HepG2 (cell line): ENCODE measurements around the gene SMG7. TPM values are rescaled to one million over a fixed set of nuclear protein-coding genes. Genes with fewer than 3 reads are reported as not detected.

Source experiments
- ARNTL ChIP-seq: sonication (generic); formaldehyde crosslinking; IDR thresholded peaks from 2 replicates; pipeline ENCODE4 v1.4.0; 2020; ENCODE audit warnings: mild to moderate bottlenecking, missing genetic modification reagents
- EHMT2 ChIP-seq: fragments of 200-600 bp; sonication (generic); IDR thresholded peaks from 2 replicates; pipeline ENCODE4 v1.7.0; 2017; ENCODE audit warnings: antibody characterized with exemption, low read depth, low read length, borderline replicate concordance
- MAFF ChIP-seq: IDR thresholded peaks from 2 replicates; pipeline ENCODE4 v1.6.1; 2011; ENCODE audit warnings: low read depth, low read length, improper control_type of control experiment
- MEIS1 ChIP-seq: sonication (generic); formaldehyde crosslinking; IDR thresholded peaks from 2 replicates; pipeline ENCODE4 v1.9.0; 2021; ENCODE audit warnings: mild to moderate bottlenecking, missing genetic modification reagents, moderate library complexity, borderline replicate concordance
- NR1H2 ChIP-seq: sonication (generic); formaldehyde crosslinking; IDR thresholded peaks from 2 replicates; pipeline ENCODE4 v1.8.1; 2022; ENCODE audit warnings: low read depth, missing genetic modification reagents, borderline replicate concordance
- NR2F6 ChIP-seq, 2 experiments: IDR thresholded peaks; 2 replicates each; pipeline ENCODE4 v1.6.1; 2016; ENCODE audit warnings: antibody characterized with exemption in 1 of 2, mild to moderate bottlenecking in 1 of 2
- POGZ ChIP-seq: sonication (generic); formaldehyde crosslinking; IDR thresholded peaks from 2 replicates; pipeline ENCODE4 v1.4.0; 2020; ENCODE audit warnings: mild to moderate bottlenecking, missing genetic modification reagents
- PTBP1 ChIP-seq: fragments of 200-400 bp; formaldehyde crosslinking; IDR thresholded peaks from 2 replicates; pipeline ENCODE4 v1.6.1; 2018; ENCODE audit warnings: low read length, low read depth; ENCODE audit not compliant: poor library complexity, severe bottlenecking
- REXO4 ChIP-seq: sonication (generic); formaldehyde crosslinking; IDR thresholded peaks from 2 replicates; pipeline ENCODE4 v1.8.0; 2022; ENCODE audit warnings: missing genetic modification reagents, mild to moderate bottlenecking, borderline replicate concordance
- TBX3 ChIP-seq: fragments of 450-650 bp; IDR thresholded peaks from 2 replicates; pipeline ENCODE4 v1.6.1; 2017; ENCODE audit warnings: antibody characterized with exemption, mild to moderate bottlenecking, inconsistent platforms, borderline replicate concordance
- ZBTB42 ChIP-seq: sonication (generic); formaldehyde crosslinking; IDR thresholded peaks from 2 replicates; pipeline ENCODE4 v1.5.0; 2020; ENCODE audit warnings: mild to moderate bottlenecking, missing genetic modification reagents
- ZNF17 ChIP-seq: sonication (generic); formaldehyde crosslinking; IDR thresholded peaks from 2 replicates; pipeline ENCODE4 v1.5.0; 2020; ENCODE audit warnings: mild to moderate bottlenecking, missing genetic modification reagents
- ZNF230 ChIP-seq: sonication (generic); formaldehyde crosslinking; IDR thresholded peaks from 2 replicates; pipeline ENCODE4 v1.4.0; 2020; ENCODE audit warnings: mild to moderate bottlenecking, missing genetic modification reagents
- ZNF678 ChIP-seq: sonication (generic); formaldehyde crosslinking; IDR thresholded peaks from 2 replicates; pipeline ENCODE4 v1.4.0; 2020; ENCODE audit warnings: mild to moderate bottlenecking, missing genetic modification reagents
- ZNF776 ChIP-seq: sonication (generic); formaldehyde crosslinking; IDR thresholded peaks from 2 replicates; pipeline ENCODE4 v1.4.0; 2020; ENCODE audit warnings: mild to moderate bottlenecking, missing genetic modification reagents
- ZNF850 ChIP-seq: sonication (generic); formaldehyde crosslinking; conservative IDR thresholded peaks from 2 replicates; pipeline ENCODE4 v1.9.0; 2021; ENCODE audit warnings: mild to moderate bottlenecking, missing genetic modification reagents
- polyA plus RNA-seq, 8 experiments: library from polyadenylated mRNA; depleted of rRNA in 3 of 8; stranded (reverse) in 7 of 8; unstranded in 1 of 8; fragments of >200 nt; fragmentation: Illumina TruSeq in 4 of 8; extraction: Trizol in 4 of 8; gene quantifications; 2 replicates each; pipeline versions ENCODE4 v1.2.1 to v1.2.3, GENCODE V29; 2011 to 2016; ENCODE audit warnings: low read depth in 4 of 8, missing spikeins in 1 of 8, mixed read lengths in 1 of 8; ENCODE audit not compliant: insufficient read depth in 1 of 8
- total RNA-seq, 5 experiments: library from RNA; depleted of rRNA; stranded (reverse); fragments of >200 nt; fragmentation: Illumina TruSeq; extraction: Trizol; gene quantifications; 2 replicates each; pipeline ENCODE4 v1.2.3, GENCODE V29; 2016; ENCODE audit warnings: low read depth in 1 of 5
- TF ChIP-seq, protein P1 (sequence below), 2 experiments: fragments of 450-650 bp in 1 of 2; sonication (generic) in 1 of 2; formaldehyde crosslinking; IDR thresholded peaks; 2 replicates each; pipeline versions ENCODE4 v1.5.0 to v1.8.0; 2020 to 2022; ENCODE audit warnings: mild to moderate bottlenecking in 1 of 2, missing genetic modification reagents in 1 of 2
- TF ChIP-seq, protein P2 (sequence below): sonication (generic); formaldehyde crosslinking; IDR thresholded peaks from 2 replicates; pipeline ENCODE4 v1.4.0; 2020; ENCODE audit warnings: mild to moderate bottlenecking, missing genetic modification reagents
- TF ChIP-seq, protein P3 (sequence below): sonication (generic); formaldehyde crosslinking; IDR thresholded peaks from 2 replicates; pipeline ENCODE4 v1.4.0; 2020; ENCODE audit warnings: mild to moderate bottlenecking, missing genetic modification reagents
- TF ChIP-seq, protein P4 (sequence below): sonication (generic); formaldehyde crosslinking; IDR thresholded peaks from 2 replicates; pipeline ENCODE4 v1.4.0; 2020; ENCODE audit warnings: missing genetic modification reagents
- TF ChIP-seq, protein P5 (sequence below): IDR thresholded peaks from 2 replicates; pipeline ENCODE4 v1.6.1; 2016

The SMG7 gene
- total and polyA plus RNA-seq, 2 of the 13 experiments (the other 11 are each of a cell fraction or from before 2014, with no cell fraction given) = 14.9 to 27.9 TPM

DNA sequence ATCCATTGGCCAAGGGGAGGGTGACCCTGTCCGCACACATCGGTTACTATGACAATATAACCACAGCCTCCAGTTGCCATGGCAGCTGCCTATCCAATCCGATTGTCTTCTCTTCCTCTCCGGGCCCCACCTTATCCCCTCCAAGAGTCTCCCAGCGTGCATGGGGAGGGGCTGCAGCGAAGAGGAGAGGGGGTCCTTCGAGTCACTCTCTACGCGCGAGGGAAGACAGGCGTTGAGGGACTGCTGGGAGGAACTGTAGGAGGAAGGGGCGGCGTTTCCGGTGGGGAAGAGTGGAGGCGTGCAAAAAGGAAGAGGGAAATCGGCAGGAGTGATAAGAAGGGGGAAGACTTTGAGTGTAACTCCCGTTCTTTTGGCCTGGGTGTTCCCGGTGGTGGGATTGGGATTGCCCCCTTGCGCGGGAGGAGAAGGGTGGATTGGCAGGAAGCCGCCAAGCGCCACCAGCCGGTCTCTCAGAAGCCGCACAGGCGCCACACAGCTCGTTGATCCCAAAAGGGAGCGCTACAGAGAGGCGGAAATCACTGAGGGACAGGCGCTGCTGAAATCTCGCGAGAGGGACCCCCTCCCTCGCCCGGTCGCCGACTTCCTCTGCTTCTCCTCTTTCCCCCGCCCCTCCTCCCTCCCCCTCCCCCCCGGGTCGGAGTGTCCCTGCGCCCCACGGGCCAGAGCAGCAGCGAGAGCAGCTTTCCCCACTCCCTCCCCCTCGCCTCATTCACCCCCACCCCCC lies 384 bp upstream of the SMG7 start (continued):
- TF ChIP-seq, protein P1, sequence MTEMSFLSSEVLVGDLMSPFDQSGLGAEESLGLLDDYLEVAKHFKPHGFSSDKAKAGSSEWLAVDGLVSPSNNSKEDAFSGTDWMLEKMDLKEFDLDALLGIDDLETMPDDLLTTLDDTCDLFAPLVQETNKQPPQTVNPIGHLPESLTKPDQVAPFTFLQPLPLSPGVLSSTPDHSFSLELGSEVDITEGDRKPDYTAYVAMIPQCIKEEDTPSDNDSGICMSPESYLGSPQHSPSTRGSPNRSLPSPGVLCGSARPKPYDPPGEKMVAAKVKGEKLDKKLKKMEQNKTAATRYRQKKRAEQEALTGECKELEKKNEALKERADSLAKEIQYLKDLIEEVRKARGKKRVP (CRISPR knock-in tag; IDR thresholded peaks at IDR 0.05) = no peak; a peak in 1 of 4 replicates
- TF ChIP-seq ZNF678 (CRISPR knock-in tag) (no peak), ZNF230 (CRISPR knock-in tag) (no peak; the same call in 1 of the 2 replicates), MEIS1 (CRISPR knock-in tag) (no peak; the same call in 1 of the 2 replicates), REXO4 (CRISPR knock-in tag) (no peak), NR1H2 (CRISPR knock-in tag) (no peak), ZNF850 (no peak), ZNF17 (no peak), ARNTL (CRISPR knock-in tag) (no peak), ZNF776 (CRISPR knock-in tag) (0 out of 2 replicates have a peak, but pooled peaks have one; percentile 12), PTBP1 (no peak), POGZ (CRISPR knock-in tag) (peak; percentile 91), EHMT2 (0 out of 2 replicates have a peak, but pooled peaks have one; percentile 50), NR2F6 (IDR thresholded peaks at IDR 0.05) (no peak), NR2F6 (CRISPR knock-in tag; IDR thresholded peaks at IDR 0.05) (peak; percentile 59; the same call in 1 of the 2 replicates), ZBTB42 (CRISPR knock-in tag) (no peak), TBX3 (peak; percentile 87), MAFF (no peak)
- TF ChIP-seq, protein P2, sequence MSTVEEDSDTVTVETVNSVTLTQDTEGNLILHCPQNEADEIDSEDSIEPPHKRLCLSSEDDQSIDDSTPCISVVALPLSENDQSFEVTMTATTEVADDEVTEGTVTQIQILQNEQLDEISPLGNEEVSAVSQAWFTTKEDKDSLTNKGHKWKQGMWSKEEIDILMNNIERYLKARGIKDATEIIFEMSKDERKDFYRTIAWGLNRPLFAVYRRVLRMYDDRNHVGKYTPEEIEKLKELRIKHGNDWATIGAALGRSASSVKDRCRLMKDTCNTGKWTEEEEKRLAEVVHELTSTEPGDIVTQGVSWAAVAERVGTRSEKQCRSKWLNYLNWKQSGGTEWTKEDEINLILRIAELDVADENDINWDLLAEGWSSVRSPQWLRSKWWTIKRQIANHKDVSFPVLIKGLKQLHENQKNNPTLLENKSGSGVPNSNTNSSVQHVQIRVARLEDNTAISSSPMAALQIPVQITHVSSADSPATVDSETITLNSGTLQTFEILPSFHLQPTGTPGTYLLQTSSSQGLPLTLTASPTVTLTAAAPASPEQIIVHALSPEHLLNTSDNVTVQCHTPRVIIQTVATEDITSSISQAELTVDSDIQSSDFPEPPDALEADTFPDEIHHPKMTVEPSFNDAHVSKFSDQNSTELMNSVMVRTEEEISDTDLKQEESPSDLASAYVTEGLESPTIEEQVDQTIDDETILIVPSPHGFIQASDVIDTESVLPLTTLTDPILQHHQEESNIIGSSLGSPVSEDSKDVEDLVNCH = no peak
- TF ChIP-seq, protein P3, sequence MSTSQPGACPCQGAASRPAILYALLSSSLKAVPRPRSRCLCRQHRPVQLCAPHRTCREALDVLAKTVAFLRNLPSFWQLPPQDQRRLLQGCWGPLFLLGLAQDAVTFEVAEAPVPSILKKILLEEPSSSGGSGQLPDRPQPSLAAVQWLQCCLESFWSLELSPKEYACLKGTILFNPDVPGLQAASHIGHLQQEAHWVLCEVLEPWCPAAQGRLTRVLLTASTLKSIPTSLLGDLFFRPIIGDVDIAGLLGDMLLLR (CRISPR knock-in tag) = peak; percentile 55; the same call in 1 of the 2 replicates
- TF ChIP-seq, protein P4, sequence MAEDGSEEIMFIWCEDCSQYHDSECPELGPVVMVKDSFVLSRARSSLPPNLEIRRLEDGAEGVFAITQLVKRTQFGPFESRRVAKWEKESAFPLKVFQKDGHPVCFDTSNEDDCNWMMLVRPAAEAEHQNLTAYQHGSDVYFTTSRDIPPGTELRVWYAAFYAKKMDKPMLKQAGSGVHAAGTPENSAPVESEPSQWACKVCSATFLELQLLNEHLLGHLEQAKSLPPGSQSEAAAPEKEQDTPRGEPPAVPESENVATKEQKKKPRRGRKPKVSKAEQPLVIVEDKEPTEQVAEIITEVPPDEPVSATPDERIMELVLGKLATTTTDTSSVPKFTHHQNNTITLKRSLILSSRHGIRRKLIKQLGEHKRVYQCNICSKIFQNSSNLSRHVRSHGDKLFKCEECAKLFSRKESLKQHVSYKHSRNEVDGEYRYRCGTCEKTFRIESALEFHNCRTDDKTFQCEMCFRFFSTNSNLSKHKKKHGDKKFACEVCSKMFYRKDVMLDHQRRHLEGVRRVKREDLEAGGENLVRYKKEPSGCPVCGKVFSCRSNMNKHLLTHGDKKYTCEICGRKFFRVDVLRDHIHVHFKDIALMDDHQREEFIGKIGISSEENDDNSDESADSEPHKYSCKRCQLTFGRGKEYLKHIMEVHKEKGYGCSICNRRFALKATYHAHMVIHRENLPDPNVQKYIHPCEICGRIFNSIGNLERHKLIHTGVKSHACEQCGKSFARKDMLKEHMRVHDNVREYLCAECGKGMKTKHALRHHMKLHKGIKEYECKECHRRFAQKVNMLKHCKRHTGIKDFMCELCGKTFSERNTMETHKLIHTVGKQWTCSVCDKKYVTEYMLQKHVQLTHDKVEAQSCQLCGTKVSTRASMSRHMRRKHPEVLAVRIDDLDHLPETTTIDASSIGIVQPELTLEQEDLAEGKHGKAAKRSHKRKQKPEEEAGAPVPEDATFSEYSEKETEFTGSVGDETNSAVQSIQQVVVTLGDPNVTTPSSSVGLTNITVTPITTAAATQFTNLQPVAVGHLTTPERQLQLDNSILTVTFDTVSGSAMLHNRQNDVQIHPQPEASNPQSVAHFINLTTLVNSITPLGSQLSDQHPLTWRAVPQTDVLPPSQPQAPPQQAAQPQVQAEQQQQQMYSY (CRISPR knock-in tag) = no peak
- TF ChIP-seq, protein P5, sequence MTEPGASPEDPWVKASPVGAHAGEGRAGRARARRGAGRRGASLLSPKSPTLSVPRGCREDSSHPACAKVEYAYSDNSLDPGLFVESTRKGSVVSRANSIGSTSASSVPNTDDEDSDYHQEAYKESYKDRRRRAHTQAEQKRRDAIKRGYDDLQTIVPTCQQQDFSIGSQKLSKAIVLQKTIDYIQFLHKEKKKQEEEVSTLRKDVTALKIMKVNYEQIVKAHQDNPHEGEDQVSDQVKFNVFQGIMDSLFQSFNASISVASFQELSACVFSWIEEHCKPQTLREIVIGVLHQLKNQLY (CRISPR knock-in tag) = no peak
